AML-193 (cell line): ENCODE data around the gene CAPN11.
"Not testable (repeated sequence)": the region's sequence is repeated elsewhere in the genome, so short reads cannot be mapped to it uniquely, and the experiment has no call there.

Source experiments
- DNase-seq, 2 experiments: peaks; one replicate each; lab custom pipeline; 2025; lab: John Stamatoyannopoulos, UW

Gene CAPN11

DNA sequence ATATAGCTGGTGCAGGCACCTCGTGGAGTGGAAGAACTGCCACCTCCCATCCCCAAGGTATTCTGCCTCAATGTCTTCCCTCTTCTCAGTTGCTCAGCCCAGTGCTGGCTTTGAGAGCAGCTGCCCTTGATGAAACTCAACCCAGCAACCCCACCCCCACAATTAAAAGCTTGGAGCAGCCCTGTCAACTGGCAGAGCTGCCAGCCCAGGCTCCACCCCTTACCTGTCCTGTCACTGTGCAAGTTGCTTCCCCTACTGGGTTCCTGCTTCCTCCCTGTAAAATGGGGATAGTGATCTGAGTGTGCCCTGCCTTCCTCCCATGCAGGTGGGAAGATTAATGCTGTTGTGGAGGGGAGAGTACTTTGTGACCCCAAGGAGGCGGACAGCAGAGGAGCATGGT lies 26.7 kb upstream of the CAPN11 start:
- DNase-seq, result no peak

GRCh38 chr6:44132476-44132875 lies 26.1 kb upstream of the CAPN11 start:
- DNase-seq, result no peak

DNA sequence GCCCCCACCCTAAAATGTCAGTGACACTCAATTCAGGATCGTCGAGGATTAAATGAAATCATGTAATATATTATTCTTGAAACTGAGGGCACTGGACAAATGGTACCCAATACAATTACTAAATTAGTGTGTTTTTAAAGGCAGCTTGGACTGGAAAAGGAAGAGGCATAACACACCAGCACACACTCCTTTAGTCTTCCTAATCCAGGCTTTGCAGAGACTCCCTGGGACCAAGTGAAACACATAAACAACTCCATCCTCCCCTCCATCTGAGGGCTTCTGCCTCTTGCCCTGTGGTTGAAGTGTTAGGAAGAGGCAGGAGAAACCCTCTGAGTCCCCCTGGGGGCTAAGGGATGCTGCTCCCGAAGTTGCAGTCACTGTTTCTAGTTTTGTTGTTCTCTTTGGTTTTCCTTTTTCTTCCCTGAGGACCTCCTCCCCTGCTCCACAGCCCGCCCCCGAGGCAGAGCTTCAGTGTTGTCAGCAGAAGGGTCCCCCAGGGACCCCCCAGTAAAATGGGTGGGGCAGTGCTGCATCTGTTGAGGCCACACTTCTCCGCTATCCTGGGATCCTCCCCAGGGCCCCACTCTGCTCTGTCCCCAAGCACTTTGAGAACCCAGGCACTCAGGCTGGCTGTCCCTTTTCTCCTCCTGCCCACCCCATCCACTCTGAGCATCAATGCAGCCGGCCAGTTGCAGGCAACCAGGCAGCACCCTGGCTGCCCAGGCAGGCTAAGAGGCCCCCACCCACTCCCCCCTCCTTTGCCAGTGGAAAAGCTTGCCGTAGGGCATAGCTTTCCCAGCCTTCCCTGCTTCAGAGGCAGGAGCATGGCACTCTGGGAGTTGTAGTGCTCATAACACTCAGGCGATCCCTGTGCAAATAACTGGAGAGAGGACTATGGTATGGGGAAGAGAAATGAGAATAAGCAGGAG lies 25.4 kb upstream of the CAPN11 start:
- DNase-seq, result no peak

GRCh38 chr6:44133981-44134711 lies 24.5 kb upstream of the CAPN11 start:
- no peak for DNase-seq

DNA sequence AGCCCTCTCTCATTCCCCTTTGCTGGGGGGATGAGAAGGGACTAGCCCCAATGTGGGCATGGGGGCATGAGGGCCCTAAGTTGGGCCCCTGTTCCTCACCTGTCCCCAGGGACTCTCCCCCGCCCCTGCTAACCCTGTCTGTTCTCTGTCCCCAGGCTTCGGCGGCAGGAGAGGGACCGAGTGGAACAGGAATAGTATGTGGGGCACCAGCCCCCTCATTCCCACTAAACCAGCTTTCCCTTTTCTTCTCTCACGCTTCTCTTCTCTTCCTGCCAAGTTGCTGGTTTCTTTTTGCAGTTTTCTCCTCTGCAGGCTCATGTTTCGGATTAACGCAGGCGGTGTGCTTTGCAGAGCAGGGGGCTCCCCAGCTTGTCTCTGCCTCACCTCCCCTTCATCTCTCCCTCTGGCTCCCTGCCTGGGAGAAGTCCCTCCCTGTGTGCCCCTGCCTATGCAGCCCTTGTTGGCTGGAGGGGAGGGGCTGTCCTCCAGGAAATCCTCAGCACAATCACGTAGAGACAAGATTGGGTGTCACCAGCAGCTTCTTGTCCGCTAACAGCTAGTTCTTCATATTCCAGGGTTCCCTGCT lies 23.4 kb upstream of the CAPN11 start:
- DNase-seq, result no peak

GRCh38 chr6:44135875-44136274 lies 22.7 kb upstream of the CAPN11 start:
- no peak for DNase-seq

GRCh38 chr6:44138717-44139350 lies 19.8 kb upstream of the CAPN11 start:
- DNase-seq, result no peak

DNA sequence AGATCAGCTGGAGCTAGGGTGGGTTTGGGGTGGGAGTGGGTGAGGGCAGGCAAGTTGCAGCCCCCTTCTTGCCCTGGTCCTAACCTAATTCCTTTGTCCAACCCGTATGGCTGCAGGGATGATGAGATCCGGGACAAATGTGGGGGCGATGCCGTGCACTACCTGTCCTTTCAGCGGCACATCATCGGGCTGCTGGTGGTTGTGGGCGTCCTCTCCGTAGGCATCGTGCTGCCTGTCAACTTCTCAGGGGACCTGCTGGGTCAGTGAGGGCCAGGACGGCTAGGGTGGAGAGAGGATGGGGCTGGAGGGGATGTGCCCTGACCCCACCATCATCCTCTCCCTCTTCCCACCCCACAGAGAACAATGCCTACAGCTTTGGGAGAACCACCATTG lies 19.3 kb upstream of the CAPN11 start:
- no peak for DNase-seq

DNA sequence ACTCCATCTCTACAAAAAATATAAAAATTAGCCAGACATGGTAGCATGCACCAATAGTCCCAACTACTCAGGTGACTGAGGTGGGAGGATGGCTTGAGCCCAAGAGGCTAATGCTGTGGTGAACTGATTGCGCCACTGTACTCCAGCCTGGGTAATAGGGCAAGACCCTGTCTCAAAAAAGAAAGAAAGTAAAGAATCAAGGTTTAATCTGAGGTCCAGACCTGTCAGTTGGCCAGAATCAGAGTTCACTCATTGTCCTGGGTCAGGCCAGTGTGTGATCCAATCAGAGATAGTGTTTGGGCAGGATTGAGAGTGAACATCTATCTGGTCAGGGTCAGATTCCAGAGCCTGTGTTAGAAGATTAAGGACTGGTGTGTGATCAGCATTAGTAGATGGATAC lies 15.8 kb upstream of the CAPN11 start:
- no peak for DNase-seq

- DNase-seq, result no peak
These were observed 14.9 kb upstream of the CAPN11 start for GRCh38 chr6:44143731-44144130.

- DNase-seq, result not testable (repeated sequence)
These were observed 14.1 kb upstream of the CAPN11 start for GRCh38 chr6:44144536-44144935.

- no peak for DNase-seq
These were observed 12.8 kb upstream of the CAPN11 start for GRCh38 chr6:44145839-44146238.

DNA sequence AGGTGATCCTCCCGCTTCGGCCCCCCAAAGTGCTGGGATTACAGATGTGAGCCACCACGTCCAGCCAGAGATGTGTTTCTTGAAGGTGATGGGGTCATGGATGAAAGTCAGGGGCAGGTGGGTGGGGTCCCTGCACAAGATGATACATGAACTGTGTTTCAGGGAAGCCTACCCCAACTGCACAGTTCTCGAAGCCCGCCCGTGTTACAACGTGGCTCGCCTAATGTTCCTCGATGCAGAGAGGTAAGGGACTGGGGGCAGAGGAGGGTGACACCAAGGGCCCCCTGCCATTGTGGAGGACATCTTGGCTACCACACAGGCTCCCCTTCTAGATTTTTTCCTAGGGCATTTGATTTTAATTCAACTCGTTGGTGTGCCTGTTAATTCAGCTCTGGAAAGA lies 11.9 kb upstream of the CAPN11 start:
- DNase-seq, result no peak

GRCh38 chr6:44147256-44147655 lies 11.4 kb upstream of the CAPN11 start:
- DNase-seq, result no peak

DNA sequence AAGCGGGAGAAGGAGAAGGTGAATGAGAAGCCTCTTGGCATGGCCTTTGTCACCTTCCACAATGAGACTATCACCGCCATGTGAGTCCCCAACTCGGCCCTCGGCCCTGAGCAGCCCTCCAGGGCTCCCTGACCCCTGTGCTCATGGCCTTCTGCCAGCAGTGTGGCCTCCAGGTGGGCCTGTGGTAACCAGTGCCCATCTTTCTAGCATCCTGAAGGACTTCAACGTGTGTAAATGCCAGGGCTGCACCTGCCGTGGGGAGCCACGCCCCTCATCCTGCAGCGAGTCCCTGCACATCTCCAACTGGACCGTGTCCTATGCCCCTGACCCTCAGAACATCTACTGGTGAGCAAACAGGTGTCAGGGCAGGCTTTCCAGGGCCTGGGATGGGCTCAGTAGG lies 10.3 kb upstream of the CAPN11 start:
- DNase-seq, result no peak

DNA sequence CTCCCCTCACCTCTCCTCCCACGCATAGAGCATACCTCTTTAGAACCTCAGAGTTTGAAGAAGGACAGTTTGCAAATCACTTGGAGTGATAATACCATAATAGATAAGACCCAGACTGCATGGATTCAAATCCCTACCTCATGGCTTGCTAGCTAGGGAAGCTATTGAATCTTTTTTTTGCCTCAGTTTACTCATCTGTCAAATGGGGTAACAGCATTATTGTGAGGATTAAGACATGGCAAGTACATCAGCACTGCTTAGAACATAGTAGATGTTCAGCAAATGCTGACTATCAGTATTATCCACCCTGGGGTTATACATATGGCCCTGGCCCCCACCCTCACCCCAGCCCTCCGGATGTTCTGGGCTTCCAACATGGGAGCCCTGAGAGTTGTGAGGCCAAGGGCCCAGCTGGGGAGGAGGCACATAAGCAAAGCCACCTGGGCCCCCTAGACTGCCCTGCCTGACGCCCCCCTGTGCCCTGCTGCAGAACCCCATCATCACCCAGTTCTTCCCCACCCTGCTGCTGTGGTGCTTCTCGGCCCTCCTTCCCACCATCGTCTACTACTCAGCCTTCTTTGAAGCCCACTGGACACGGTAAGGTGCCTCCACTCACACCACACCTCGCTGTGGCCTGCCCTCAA lies 9.1 kb upstream of the CAPN11 start:
- DNase-seq, result no peak

DNA sequence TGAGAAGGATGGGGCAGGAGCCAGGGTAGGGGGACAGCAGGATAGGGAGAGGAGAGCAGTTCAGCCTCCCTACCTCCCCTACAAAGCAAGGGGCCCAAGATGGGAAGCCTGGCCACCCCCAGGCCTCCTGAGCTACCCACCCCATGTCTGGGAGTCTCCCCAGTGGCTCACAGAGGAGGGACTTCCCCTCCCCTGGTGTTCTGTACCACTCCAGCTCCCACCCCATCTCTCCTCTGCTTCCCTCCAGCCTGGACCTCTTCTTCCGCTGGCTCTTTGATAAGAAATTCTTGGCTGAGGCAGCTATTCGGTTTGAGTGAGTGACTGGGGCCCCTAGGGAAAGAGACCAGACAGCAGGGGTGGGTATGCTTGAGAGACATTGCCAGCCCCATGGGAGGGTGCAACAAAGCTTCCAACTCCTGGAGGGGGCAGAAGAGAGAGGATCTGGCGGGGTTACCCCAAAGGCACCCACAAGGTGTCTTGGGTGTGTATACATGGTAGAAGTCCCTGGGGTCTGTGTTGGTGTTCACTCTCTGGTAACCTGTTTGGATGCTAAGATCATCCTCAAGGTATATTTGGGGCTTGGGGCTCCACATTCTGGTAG lies 8.2 kb upstream of the CAPN11 start:
- DNase-seq, result no peak

- peak; percentile 59 to 68 for DNase-seq
These were observed 7.1 kb upstream of the CAPN11 start for GRCh38 chr6:44151348-44152108.

- no peak for DNase-seq
These were observed 6.5 kb upstream of the CAPN11 start for GRCh38 chr6:44152109-44152461.

DNA sequence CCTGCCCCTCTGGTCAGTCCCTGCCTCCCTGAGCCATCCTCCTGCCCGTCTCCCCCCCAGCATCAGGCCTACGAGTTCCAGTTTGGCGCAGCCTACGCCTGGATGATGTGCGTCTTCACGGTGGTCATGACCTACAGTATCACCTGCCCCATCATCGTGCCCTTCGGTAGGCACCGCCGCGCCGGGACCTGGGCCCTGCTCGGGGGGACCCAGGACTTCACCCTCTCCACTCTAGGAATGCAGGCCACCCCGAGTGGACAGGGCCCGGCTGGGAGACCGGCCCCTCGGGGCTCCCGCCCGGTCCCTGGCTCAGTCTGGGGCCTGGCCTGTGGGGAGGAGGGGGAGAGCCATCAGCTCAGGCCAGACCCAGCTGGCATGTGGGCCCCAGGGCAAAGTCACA lies 6.1 kb upstream of the CAPN11 start:
- DNase-seq, result no peak

DNA sequence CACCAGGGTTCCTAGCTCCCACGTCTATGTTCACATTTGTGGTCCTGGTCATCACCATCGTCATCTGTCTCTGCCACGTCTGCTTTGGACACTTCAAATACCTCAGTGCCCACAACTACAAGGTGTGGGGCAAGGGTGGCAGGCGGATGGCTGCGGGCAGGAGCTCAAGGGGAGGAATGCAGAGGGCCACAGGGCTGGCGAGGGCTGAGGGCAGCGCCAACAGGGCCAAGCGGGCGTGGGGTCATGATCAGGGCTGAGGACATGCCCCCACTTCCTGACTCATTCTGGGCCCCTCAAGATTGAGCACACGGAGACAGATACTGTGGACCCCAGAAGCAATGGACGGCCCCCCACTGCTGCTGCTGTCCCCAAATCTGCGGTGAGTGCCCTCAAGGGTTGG lies 4.6 kb upstream of the CAPN11 start:
- no peak for DNase-seq
